Activated B cell treated with CpG ODN at 0.5 μM for 24 hours (primary cell): ENCODE results near the gene CTNNA1. TPM values are rescaled to one million over a fixed set of nuclear protein-coding genes. Genes with fewer than 3 reads are reported as not detected.

Experiments used
- ATAC-seq: fragments of 200-7000 bp; cut with Tn5 transposase; one replicate; pipeline ENCODE4 v1.10.0; 2021; ENCODE audit warnings: low read depth, mild to moderate bottlenecking, moderate library complexity
- CTCF ChIA-PET: fragments of 350-600 bp; sonication (Branson Sonifier 250); formaldehyde crosslinking; loops from one replicate; lab custom pipeline; 2021; ENCODE audit warnings: antibody characterized with exemption; lab: Charles Lee
- POLR2A ChIA-PET: fragments of 350-600 bp; sonication (Branson Sonifier 250); formaldehyde crosslinking; loops from one replicate; lab custom pipeline; 2021; ENCODE audit warnings: antibody characterized with exemption; lab: Charles Lee
- DNase-seq: peaks from one replicate; pipeline ENCODE4 v3.0.0; 2022
- H3K27ac Mint-ChIP-seq: one replicate; pipeline ENCODE4 v1.8.0; 2020; ENCODE audit warnings: mixed read lengths
- H3K27me3 Mint-ChIP-seq: one replicate; pipeline ENCODE4 v1.8.0; 2021; ENCODE audit warnings: mixed read lengths
- H3K36me3 Mint-ChIP-seq: one replicate; pipeline ENCODE4 v1.8.0; 2021; ENCODE audit warnings: low read depth, mixed read lengths
- H3K4me1 Mint-ChIP-seq: one replicate; pipeline ENCODE4 v1.8.0; 2021; ENCODE audit warnings: mixed read lengths
- H3K4me3 Mint-ChIP-seq: one replicate; pipeline ENCODE4 v1.8.0; 2020; ENCODE audit warnings: mild to moderate bottlenecking, mixed read lengths
- H3K9me3 Mint-ChIP-seq: one replicate; pipeline ENCODE4 v1.8.0; 2020; ENCODE audit warnings: mixed read lengths
- intact Hi-C: fragments of 100-400 bp; cut with micrococcal nuclease; formaldehyde crosslinking; loops from one replicate; pipeline ENCODE4 v1.15.1; 2024
- total RNA-seq: library from RNA; stranded (reverse); gene quantifications from 2 replicates; pipeline ENCODE4 v1.2.3, GENCODE V29; 2022
- TF ChIP-seq, protein P1 (sequence below): fragments of 200-600 bp; IDR thresholded peaks from one replicate; pipeline ENCODE4 v1.8.0; 2022; ENCODE audit warnings: antibody characterized with exemption, mild to moderate bottlenecking

Gene CTNNA1
- total RNA-seq, 1 donor from 2014 or later: 76.0 TPM

- Mint-ChIP-seq H3K4me3 (no peak overlapping the region), H3K4me1 (no peaks in the 10 kb centered on the region), H3K36me3 (peaks cover 13% of the 10 kb centered on the region), H3K9me3 (peaks cover 3% of the 10 kb centered on the region), H3K27ac (no peak overlapping the region), H3K27me3 (no peaks in the 10 kb centered on the region)
- ChIA-PET CTCF (no interaction called here), POLR2A (no interaction called here)
- intact Hi-C loops: no loop called here
- ATAC-seq: no peak
- DNase-seq: no peak
- TF ChIP-seq, protein P1, sequence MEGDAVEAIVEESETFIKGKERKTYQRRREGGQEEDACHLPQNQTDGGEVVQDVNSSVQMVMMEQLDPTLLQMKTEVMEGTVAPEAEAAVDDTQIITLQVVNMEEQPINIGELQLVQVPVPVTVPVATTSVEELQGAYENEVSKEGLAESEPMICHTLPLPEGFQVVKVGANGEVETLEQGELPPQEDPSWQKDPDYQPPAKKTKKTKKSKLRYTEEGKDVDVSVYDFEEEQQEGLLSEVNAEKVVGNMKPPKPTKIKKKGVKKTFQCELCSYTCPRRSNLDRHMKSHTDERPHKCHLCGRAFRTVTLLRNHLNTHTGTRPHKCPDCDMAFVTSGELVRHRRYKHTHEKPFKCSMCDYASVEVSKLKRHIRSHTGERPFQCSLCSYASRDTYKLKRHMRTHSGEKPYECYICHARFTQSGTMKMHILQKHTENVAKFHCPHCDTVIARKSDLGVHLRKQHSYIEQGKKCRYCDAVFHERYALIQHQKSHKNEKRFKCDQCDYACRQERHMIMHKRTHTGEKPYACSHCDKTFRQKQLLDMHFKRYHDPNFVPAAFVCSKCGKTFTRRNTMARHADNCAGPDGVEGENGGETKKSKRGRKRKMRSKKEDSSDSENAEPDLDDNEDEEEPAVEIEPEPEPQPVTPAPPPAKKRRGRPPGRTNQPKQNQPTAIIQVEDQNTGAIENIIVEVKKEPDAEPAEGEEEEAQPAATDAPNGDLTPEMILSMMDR: no peak
These were observed 189.6 kb downstream of the CTNNA1 start for GRCh38 chr5:138942861-138943260.

DNA sequence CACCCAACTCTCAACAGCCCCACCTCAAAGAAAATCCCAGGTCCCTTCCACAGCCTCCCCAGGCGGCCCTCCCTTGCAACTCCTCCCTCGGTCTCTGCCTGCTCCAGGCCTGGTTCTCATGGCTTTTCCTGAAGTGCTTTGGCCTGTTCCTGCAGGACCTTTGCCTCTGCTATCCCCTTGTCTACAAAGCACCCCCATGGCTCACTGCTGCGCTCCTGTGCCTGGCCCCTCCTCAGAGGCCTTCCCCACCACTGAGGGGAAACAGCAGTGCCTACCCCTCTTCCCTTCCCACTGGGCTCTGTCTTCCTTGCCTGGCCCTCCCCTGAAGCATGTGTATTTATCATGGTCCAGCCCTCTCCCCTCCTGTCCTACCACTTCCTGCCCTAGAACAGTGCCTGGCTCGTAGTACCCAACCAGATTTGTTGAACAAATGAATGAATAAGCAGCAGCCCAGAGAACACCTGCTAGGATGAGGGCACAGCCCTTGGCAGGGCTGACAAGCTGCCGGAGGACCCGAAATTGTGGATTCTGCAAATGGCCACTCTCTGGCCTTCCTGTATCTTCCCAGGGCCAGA, 190.5 kb downstream of the CTNNA1 start:
- ChIA-PET CTCF (no interaction called here), POLR2A (no interaction called here)
- TF ChIP-seq, protein P1: no peak
- Mint-ChIP-seq H3K4me3 (no peak overlapping the region), H3K36me3 (peaks cover 15% of the 10 kb centered on the region), H3K27me3 (no peaks in the 10 kb centered on the region), H3K27ac (no peak overlapping the region), H3K9me3 (peaks cover 3% of the 10 kb centered on the region), H3K4me1 (no peaks in the 10 kb centered on the region)
- intact Hi-C loops: no loop called here
- DNase-seq (no peak), ATAC-seq (no peak)

- H3K4me1 Mint-ChIP-seq: no peaks in the 10 kb centered on the region
- DNase-seq: no peak
- ATAC-seq: no peak
- H3K27me3 Mint-ChIP-seq: no peaks in the 10 kb centered on the region
- peaks cover 15% of the 10 kb centered on the region for H3K36me3 Mint-ChIP-seq
- intact Hi-C loops: no loop called here
- no peak overlapping the region for H3K4me3 Mint-ChIP-seq
- peaks cover 3% of the 10 kb centered on the region for H3K9me3 Mint-ChIP-seq
- CTCF ChIA-PET: no interaction called here
- H3K27ac Mint-ChIP-seq: no peak overlapping the region
- POLR2A ChIA-PET: no interaction called here
- TF ChIP-seq, protein P1: no peak
These were observed 191.5 kb downstream of the CTNNA1 start for GRCh38 chr5:138944527-138945322.

- TF ChIP-seq, protein P1: no peak
- CTCF ChIA-PET: no interaction called here
- Mint-ChIP-seq H3K9me3 (peaks cover 2% of the 10 kb centered on the region), H3K4me1 (no peaks in the 10 kb centered on the region), H3K4me3 (no peak overlapping the region), H3K27ac (no peak overlapping the region), H3K36me3 (peaks cover 15% of the 10 kb centered on the region), H3K27me3 (no peaks in the 10 kb centered on the region)
- POLR2A ChIA-PET: no interaction called here
- intact Hi-C loops: no loop called here
- DNase-seq: no peak
- ATAC-seq: no peak
These were observed 192.4 kb downstream of the CTNNA1 start for GRCh38 chr5:138945421-138946240.

DNA sequence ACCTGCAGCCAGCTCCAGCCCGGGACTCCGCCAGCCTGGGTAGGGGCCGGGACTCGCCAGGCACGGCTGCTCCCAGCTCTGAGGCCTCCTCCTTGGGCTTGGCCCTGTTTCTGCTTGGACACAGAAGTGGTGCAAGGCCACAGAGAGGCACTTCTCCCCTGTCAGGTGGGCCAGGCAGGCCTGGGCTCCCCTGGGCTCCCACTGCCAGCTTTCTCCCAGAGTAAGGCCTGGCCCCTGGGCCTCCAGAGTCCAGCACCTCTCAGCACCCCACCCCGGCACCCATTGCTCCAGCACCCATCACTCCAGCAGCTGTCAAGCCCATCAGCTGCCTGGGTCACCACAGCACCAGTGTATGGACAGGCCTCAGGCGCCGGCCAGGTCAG, 193.0 kb downstream of the CTNNA1 start:
- no peaks in the 10 kb centered on the region for H3K4me1 Mint-ChIP-seq
- H3K4me3 Mint-ChIP-seq: no peak overlapping the region
- ATAC-seq: no peak
- H3K27me3 Mint-ChIP-seq: no peaks in the 10 kb centered on the region
- intact Hi-C loops: no loop called here
- POLR2A ChIA-PET: no interaction called here
- H3K36me3 Mint-ChIP-seq: peaks cover 10% of the 10 kb centered on the region
- H3K27ac Mint-ChIP-seq: no peak overlapping the region
- CTCF ChIA-PET: no interaction called here
- H3K9me3 Mint-ChIP-seq: no peaks in the 10 kb centered on the region
- no peak for DNase-seq
- TF ChIP-seq, protein P1: no peak
